ENCODE measurements around the gene RAB28.
"Not testable (repeated sequence)": the region's sequence is repeated elsewhere in the genome, so short reads cannot be mapped to it uniquely, and the experiment has no call there.

Gene RAB28

DNA sequence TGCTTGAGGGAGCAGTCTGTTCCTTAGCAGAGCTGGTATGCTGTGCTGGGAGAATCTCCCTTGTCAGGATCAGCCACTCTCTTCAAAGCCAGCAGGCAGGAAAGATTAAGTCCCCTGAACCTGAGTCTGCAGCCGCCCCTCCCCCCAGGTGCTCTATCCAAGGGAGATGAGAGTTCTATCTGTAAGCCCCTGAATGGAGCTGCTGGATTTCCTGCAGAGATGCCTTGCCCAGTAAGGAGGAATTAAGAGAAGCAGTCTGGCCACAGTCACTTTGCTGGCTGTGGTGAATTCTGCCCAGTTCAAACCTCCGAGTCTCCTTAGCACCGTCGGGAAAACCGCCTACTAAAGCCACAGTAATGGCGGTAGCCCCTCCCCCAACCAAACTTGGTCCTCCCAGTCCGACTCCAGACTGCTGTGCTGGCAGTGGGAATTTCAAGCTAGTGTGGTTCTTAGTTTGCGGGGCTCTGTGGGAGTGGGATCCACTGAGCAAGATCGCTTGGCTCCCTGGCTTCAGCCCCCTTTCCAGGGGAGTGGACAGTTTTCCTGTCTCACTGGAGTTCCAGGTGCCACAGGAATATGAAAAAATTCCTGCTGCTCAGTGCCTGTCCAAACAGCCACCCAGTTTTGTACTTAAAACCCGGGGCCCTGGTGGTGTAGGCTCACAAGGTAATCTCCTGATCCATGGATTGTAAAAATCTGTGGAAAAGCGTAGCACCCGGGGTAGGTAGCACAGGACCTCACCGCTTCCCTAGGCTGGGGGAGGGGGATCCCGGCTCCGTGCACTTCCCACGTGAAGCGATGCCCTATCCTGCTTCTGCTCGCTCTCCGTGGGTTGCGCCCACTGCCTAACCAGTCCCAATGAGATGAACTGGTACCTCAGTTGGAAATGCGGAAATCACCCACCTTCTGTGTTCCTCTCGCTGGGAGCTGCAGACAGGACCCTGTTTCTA is 38.0 kb downstream of the RAB28 start:
- DNase-seq (ENCODE audit: low read depth), result no peak

GRCh38 chr4:13441506-13441905 is 42.6 kb downstream of the RAB28 start:
- no peak for DNase-seq (ENCODE audit: low read depth)

DNA sequence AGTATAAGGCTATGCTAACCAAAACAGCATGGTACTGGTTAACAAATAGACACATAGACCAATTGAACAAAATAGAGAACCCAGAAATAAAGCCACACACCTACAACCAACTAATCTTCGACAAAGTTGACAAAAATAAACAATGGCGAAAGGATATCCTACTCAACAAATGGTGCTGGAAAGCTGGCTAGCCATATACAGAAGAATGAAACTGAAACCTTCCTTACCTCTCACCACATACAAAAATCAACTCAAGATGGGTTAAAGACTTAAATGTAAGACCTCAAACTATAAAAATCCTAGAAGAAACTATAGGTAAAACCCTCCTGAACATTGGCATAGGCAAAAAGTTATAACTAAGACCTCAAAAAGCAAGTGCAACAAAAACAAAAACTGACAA is 47.2 kb downstream of the RAB28 start:
- no peak for DNase-seq (ENCODE audit: low read depth)

DNA sequence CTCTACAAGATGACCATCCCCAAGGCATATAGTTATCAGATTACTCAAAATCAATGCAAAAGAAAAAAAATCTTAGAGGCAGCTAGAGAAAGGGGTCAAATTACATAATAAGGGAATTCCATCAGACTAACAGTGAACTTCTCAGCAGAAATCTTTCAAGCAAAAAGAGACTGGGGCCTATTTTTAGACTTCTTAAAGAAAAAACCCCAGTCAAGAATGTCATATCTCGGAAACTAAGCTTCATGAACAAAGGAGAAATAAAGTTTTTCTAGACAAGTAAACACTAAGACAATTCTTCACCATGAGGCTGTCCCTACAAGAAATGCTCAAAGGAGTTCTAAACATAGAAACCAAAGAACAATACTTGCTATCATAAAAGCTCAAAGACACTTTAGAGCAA is 51.7 kb downstream of the RAB28 start:
- DNase-seq (ENCODE audit: low read depth), result no peak

- DNase-seq (ENCODE audit: low read depth), result no peak
These were observed 53.1 kb downstream of the RAB28 start for GRCh38 chr4:13430834-13431568.

- DNase-seq (ENCODE audit: low read depth), result no peak
These were observed 56.4 kb downstream of the RAB28 start for GRCh38 chr4:13427599-13428325.

- no peak for DNase-seq (ENCODE audit: low read depth)
These were observed 68.9 kb downstream of the RAB28 start for GRCh38 chr4:13415068-13415785.

DNA sequence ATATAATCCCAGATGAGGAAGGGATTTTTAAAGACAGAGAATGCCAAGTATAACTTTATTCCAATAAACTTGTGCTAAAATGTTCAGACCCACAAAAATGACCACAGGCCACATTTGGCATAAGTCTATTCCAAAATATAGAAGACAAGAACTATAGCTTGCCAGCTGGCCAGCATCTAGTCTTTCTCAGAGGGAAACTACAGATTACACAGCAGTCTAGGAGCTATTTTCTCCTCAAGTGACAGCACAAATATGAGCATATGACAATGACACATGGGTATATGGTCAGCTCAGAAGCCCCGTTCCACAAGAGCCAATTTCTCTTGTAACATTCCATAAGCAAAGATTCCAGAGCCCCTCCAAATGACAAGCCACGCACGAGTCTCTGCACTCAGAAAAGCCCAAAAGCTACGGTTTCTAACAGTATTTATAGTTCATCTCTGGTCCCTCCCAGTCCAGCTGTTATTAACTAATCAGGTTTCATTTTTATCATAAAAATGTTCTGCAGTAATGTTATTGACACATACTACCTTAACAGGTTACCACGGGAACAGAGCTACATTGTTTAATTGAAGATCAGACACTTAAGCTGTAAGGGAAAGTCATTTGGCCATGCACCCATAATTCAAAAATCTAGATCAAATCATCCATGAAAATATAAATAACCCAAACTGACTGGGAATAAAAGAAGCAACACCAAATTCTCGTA is 70.3 kb downstream of the RAB28 start:
- no peak for DNase-seq (ENCODE audit: low read depth)

- no peak for DNase-seq (ENCODE audit: low read depth)
These were observed 72.2 kb downstream of the RAB28 start for GRCh38 chr4:13411942-13412341.

DNA sequence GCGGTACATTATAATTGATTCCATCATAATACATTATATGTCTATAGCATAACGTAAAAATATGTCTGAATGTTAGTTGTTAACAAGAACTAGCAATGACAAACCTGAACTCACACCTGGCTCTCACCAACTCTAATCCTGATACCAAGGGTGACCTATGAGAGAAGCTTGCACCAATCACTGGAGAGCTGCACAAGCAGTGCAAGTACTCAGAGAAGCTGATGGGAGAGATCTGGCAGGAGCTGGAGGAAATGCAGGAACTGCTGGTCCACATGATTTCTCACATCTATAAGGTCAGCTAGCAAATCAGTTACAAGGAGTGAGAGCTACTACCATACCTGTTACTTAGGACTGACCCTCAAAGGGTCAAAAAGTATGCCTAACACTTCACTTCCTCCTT is 74.8 kb downstream of the RAB28 start:
- no peak for DNase-seq (ENCODE audit: low read depth)

- not testable (repeated sequence) for DNase-seq (ENCODE audit: low read depth)
These were observed 78.0 kb downstream of the RAB28 start for GRCh38 chr4:13406156-13406555.

- no peak for DNase-seq (ENCODE audit: low read depth)
These were observed 80.3 kb downstream of the RAB28 start for GRCh38 chr4:13403833-13404232.

DNA sequence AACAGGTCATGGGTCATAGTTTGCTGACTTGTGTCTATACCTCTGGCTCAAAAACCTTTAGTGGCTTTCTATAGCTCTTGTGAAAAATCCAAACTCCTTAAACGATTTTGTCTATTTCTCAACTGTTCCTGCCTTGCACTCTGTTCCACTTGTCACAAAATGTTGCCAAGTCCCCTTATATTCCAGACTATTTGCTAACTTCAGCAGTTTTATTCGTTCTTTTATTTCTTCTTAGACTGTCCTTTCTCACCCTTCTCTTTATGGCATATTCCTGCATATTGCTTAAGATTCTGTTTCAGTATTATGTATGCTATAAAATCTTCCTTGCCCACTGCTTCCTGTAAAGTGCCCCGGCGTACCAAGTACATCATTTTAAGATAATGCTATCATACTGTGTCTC is 80.8 kb downstream of the RAB28 start:
- DNase-seq (ENCODE audit: low read depth), result no peak

DNA sequence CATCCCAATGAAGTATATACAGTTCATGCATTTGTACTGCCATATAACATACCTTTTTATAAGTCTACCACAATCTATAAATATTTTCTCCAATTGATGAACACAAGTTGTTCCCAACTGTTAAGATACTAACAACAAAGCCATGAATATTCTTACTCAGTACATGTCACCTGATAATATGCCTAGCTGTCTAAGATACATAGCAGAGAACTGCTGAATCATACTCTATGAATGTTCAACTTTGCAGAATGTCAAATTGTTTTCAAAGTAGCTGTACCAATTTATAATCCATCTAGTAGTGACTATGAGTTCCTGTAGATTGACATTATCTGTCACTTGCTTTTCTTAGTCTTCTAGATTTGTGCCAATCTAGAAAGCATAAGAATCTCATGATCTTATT is 84.9 kb downstream of the RAB28 start:
- DNase-seq (ENCODE audit: low read depth), result no peak

GRCh38 chr4:13396161-13396560 is 88.0 kb downstream of the RAB28 start:
- no peak for DNase-seq (ENCODE audit: low read depth)

DNA sequence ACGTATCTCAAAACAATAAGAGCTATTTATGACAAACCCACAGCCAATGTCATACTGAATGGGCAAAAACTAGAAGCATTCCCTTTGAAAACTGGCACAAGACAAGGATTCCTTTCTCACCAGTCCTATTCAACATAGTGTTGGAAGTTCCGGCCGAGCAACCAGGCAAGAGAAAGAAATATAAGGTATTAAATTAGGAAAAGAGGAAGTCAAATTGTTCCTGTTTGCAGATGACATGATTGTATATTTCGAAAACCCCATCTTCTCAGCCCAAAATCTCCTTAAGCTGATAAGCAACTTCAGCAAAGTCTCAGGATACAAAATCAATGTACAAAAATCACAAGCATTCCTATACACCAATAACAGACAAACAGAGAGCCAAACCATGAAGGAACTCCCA is 94.2 kb downstream of the RAB28 start:
- DNase-seq (ENCODE audit: low read depth), result not testable (repeated sequence)

DNA sequence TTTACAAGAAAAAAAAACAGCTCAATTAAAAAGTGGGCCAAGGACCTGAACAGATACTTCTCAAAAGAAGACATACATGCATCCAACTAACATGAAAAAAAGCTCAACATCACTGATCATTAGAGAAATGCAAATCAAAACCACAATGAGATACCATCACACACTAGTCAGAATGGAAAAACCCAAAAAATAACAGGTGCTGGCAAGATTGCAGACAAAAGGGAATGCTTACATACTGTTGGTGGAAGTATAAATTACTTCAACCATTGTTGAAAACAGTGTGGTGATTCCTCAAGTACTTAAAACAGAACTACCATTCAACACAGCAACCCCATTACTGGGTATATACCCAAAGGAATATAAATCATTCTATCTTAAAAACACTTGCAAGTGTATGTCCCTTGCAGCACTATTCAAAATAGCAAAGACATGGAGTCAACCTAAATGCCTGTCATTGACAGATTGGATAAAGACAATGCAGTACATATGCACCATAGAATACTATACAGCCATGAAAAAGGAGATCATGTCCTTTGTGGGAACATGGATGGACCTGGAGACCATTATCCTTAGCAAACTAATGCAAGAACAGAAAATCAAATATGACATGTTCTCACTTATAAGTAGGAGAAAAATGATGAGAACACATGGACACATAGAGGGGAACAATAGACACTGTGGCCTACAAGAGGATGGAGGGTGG is 97.6 kb downstream of the RAB28 start:
- no peak for DNase-seq (ENCODE audit: low read depth)

DNA sequence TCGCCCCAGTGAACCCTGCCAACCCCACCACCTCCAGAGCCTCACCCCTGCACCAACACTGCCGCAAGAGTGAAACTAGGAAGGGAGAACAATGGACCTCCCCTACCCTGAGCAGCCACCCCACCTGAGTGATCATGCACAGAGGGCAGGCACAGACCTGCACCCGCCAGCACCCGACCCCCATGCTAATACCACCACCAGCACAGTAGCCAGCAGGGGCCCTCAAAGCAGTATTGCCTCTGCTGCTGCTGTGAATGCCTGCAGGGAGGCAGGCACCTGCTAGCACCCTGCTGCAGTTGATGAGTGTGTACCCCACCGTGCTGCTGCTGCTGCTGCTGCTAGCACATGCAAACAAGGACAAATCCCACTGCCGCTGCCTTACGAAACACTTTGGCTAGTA is 100.1 kb downstream of the RAB28 start:
- no peak for DNase-seq (ENCODE audit: low read depth)

- DNase-seq (ENCODE audit: low read depth), result no peak
These were observed 105.0 kb downstream of the RAB28 start for GRCh38 chr4:13378973-13379759.

DNA sequence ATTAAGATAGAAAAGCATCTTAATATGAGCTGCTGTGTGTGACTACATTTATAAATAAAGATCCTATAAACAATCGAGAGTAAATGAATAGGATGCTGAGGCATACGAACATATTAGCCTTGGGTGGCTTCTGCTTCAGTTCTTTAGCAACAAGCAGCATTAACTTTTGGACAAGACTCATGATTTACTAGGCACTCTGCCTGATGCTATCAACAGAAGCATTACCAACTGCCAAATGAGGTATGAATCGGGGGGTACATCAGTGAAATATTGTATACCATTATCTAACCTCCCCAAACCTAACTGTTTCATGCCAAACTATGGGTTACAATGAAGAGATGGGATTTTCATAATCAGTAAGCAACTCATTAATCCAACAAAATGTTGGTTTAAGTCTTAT is 113.1 kb downstream of the RAB28 start:
- DNase-seq (ENCODE audit: low read depth), result no peak
